GM23338 (cell line): ENCODE data around the gene LMF1.

Source experiments
- CREB1 ChIP-seq: fragments of 250-450 bp; sonication (Bioruptor Pico); IDR thresholded peaks from 2 replicates; pipeline ENCODE4 v1.5.0; 2020; ENCODE audit warnings: low read depth, mild to moderate bottlenecking, moderate library complexity
- ETS1 ChIP-seq: IDR thresholded peaks from 2 replicates; pipeline ENCODE4 v1.6.1; 2016; ENCODE audit warnings: antibody characterized with exemption
- EZH2 ChIP-seq: fragments of 200-600 bp; sonication (generic); IDR thresholded peaks from one replicate; pipeline ENCODE4 v1.8.0; 2017; ENCODE audit warnings: antibody characterized with exemption, mild to moderate bottlenecking, low read depth; ENCODE audit not compliant: unreplicated experiment
- EZH2phosphoT487 ChIP-seq: fragments of 200-600 bp; sonication (generic); IDR thresholded peaks from one replicate; pipeline ENCODE4 v1.8.1; 2018; ENCODE audit warnings: antibody characterized with exemption; ENCODE audit not compliant: unreplicated experiment
- JUNB ChIP-seq: IDR thresholded peaks from one replicate; pipeline ENCODE4 v1.6.1; 2016; ENCODE audit warnings: antibody characterized with exemption; ENCODE audit not compliant: unreplicated experiment
- POLR2AphosphoS5 ChIP-seq: IDR thresholded peaks from 2 replicates; pipeline ENCODE4 v1.6.1; 2016; ENCODE audit warnings: antibody characterized with exemption, low read depth
- REST ChIP-seq: IDR thresholded peaks from one replicate; pipeline ENCODE4 v1.6.1; 2018; ENCODE audit warnings: antibody characterized with exemption; ENCODE audit not compliant: unreplicated experiment
- ZNF114 ChIP-seq: fragments of 250-450 bp; sonication (Bioruptor Pico); IDR thresholded peaks from 2 replicates; pipeline ENCODE4 v1.5.0; 2020; ENCODE audit warnings: mild to moderate bottlenecking, moderate library complexity
- ZNF331 ChIP-seq: fragments of 250-450 bp; sonication (Bioruptor Pico); IDR thresholded peaks from 2 replicates; pipeline ENCODE4 v1.5.0; 2020; ENCODE audit warnings: low read depth, mild to moderate bottlenecking, moderate library complexity
- ZNF462 ChIP-seq: fragments of 250-450 bp; sonication (Bioruptor Pico); IDR thresholded peaks from 2 replicates; pipeline ENCODE4 v1.5.0; 2020; ENCODE audit warnings: mild to moderate bottlenecking, moderate library complexity
- TF ChIP-seq, protein P1 (sequence below), 2 experiments: fragments of 200-600 bp in 1 of 2; sonication (generic) in 1 of 2; conservative IDR thresholded peaks; 2 replicates each; pipeline versions ENCODE4 v1.5.1 to v1.6.1; 2016 to 2017; ENCODE audit warnings: antibody characterized with exemption in 2 of 2, low read depth in 2 of 2, mild to moderate bottlenecking in 2 of 2, moderate library complexity in 1 of 2

DNA sequence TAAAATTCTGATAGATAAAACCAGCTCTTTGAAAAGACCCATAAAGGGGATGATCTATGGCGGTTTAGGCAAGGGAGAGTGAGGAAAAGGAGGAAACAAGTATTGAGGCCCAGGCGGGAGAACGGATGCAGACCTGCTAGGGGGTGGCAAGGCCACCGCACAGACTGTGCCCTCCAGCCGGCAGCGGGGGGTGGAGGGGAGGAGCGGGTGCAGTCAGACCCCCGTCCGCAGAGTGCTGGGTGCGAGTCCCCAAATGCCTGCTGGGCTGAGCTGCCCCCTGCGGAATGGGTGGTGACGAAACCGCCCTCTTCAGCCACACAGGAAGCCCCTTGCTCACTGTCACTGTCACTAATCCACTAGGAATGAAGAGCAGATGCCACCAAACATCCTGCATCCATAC lies 46.0 kb downstream of the LMF1 start:
- TF ChIP-seq EZH2phosphoT487: no peak
- TF ChIP-seq, protein P1, sequence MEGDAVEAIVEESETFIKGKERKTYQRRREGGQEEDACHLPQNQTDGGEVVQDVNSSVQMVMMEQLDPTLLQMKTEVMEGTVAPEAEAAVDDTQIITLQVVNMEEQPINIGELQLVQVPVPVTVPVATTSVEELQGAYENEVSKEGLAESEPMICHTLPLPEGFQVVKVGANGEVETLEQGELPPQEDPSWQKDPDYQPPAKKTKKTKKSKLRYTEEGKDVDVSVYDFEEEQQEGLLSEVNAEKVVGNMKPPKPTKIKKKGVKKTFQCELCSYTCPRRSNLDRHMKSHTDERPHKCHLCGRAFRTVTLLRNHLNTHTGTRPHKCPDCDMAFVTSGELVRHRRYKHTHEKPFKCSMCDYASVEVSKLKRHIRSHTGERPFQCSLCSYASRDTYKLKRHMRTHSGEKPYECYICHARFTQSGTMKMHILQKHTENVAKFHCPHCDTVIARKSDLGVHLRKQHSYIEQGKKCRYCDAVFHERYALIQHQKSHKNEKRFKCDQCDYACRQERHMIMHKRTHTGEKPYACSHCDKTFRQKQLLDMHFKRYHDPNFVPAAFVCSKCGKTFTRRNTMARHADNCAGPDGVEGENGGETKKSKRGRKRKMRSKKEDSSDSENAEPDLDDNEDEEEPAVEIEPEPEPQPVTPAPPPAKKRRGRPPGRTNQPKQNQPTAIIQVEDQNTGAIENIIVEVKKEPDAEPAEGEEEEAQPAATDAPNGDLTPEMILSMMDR (conservative IDR thresholded peaks at IDR 0.05; ENCODE audit: low read depth in 2 of 2): no peak
- no peak for TF ChIP-seq CREB1
- TF ChIP-seq POLR2AphosphoS5: no peak
- TF ChIP-seq EZH2: no peak
- TF ChIP-seq REST: no peak
- no peak for TF ChIP-seq ZNF331 (CRISPR knock-in tag)
- TF ChIP-seq ZNF462 (CRISPR knock-in tag): no peak
- no peak for TF ChIP-seq ETS1
- TF ChIP-seq JUNB: no peak
- TF ChIP-seq ZNF114 (CRISPR knock-in tag): no peak
